Mucosa of descending colon (tissue), 3 donors: ENCODE measurements around the gene IGDCC3. TPM values are rescaled to one million over a fixed set of nuclear protein-coding genes. Genes with fewer than 3 reads are reported as not detected.
A peak's percentile ranks its signal among the peaks of the same experiment; 100 is the strongest.

Experiments used
- ATAC-seq: fragments of 200-7000 bp; cut with Tn5 transposase; one replicate; pipeline ENCODE4 v1.9.1; 2020; ENCODE audit warnings: mild to moderate bottlenecking, moderate library complexity
- DNase-seq, 3 donors: peaks; one replicate each; pipeline ENCODE4 v3.0.0-alpha.2; 2020
- H3K36me3 ChIP-seq: fragments of 200-600 bp; one replicate; pipeline ENCODE4 v1.8.0; 2021; ENCODE audit warnings: low read depth, mild to moderate bottlenecking
- H3K4me1 ChIP-seq: fragments of 200-600 bp; one replicate; pipeline ENCODE4 v1.8.0; 2021; ENCODE audit warnings: low read depth, mild to moderate bottlenecking
- H3K4me3 ChIP-seq: fragments of 200-600 bp; one replicate; pipeline ENCODE4 v1.8.0; 2021; ENCODE audit warnings: mild to moderate bottlenecking
- H3K9me3 ChIP-seq: fragments of 200-600 bp; one replicate; pipeline ENCODE4 v1.8.0; 2021; ENCODE audit warnings: mild to moderate bottlenecking
- CTCF ChIP-seq: fragments of 200-600 bp; IDR thresholded peaks from one replicate; pipeline ENCODE4 v1.8.0; 2022; ENCODE audit warnings: antibody characterized with exemption, mild to moderate bottlenecking
- intact Hi-C, 2 donors: fragments of 100-400 bp; cut with DNase I in 1 of 2; cut with micrococcal nuclease in 1 of 2; formaldehyde crosslinking; loops; one replicate each; pipeline versions ENCODE4 v1.11.0 to v1.11.1; 2022; cut with DNase I, micrococcal nuclease
- total RNA-seq, 3 donors: library from RNA; stranded (reverse); fragmentation: NEBNext Ultra II Directional in 2 of 3; extraction: Animal tissue kit (Norgen Biotek cat#: 25700) in 2 of 3; gene quantifications; one replicate each; pipeline versions ENCODE4 v1.2.1 to v1.2.4, GENCODE V29; 2021 to 2023
- donor health status: DM: no; HTN: no; CAD: no; lungs with moderate emphysema.
- donor health status: DM: no; HTN: no; CAD: no.
- donor health status: DM: no; HTN: yes; CAD: no.

Gene IGDCC3
- total RNA-seq, 3 donors from 2014 or later, result 0.51 TPM; not detected in 2

GRCh38 chr15:65404186-65404872 lies 26.5 kb upstream of the IGDCC3 start:
- H3K4me3 ChIP-seq, result no peak overlapping the region
- H3K4me1 ChIP-seq, result no peaks in the 10 kb centered on the region
- TF ChIP-seq CTCF, result no peak
- ATAC-seq (no peak), DNase-seq (no peak)
- no peaks in the 10 kb centered on the region for H3K9me3 ChIP-seq
- intact Hi-C loops, result no loop called here
- no peaks in the 10 kb centered on the region for H3K36me3 ChIP-seq

DNA sequence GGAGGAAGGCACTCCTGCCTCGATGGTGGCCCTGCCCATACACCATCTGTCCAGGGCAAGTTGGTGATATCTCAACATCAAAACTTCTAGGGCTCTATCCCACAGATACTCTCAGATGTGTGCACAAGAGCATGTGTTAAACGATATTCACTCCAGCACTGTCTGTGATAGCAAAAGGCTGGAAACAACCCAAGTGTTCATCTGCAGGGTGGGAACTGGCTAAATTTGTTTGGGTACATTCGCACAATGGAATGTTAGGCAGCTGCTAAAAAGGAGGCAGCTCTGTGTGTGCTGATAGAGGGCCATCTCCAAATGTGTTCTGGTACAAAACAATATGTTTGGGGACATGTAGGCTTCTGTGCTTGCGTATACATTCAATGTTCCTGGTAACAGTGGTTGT lies 25.2 kb upstream of the IGDCC3 start:
- no peaks in the 10 kb centered on the region for H3K4me1 ChIP-seq
- TF ChIP-seq CTCF, result no peak
- no peaks in the 10 kb centered on the region for H3K36me3 ChIP-seq
- no peak for ATAC-seq
- no peak for DNase-seq
- no peak overlapping the region for H3K4me3 ChIP-seq
- intact Hi-C loops, result no loop called here
- H3K9me3 ChIP-seq, result no peaks in the 10 kb centered on the region

GRCh38 chr15:65401611-65402240 lies 23.9 kb upstream of the IGDCC3 start:
- ATAC-seq (no peak), DNase-seq (no peak)
- Histone ChIP-seq H3K36me3 (no peaks in the 10 kb centered on the region), H3K4me1 (no peaks in the 10 kb centered on the region), H3K4me3 (no peak overlapping the region), H3K9me3 (no peaks in the 10 kb centered on the region)
- intact Hi-C loops, result no loop called here
- TF ChIP-seq CTCF, result no peak

- peak in 2 of 3 donors; percentile 72 to 73 for DNase-seq
- ATAC-seq, result peak; percentile 90
- peak; percentile 31 for TF ChIP-seq CTCF
- H3K4me3 ChIP-seq, result no peak overlapping the region
- no peaks in the 10 kb centered on the region for H3K4me1 ChIP-seq
- H3K9me3 ChIP-seq, result no peaks in the 10 kb centered on the region
- intact Hi-C loops, result no loop called here
- H3K36me3 ChIP-seq, result no peaks in the 10 kb centered on the region
Observed at GRCh38 chr15:65400760-65401610, 23.2 kb upstream of the IGDCC3 start.

DNA sequence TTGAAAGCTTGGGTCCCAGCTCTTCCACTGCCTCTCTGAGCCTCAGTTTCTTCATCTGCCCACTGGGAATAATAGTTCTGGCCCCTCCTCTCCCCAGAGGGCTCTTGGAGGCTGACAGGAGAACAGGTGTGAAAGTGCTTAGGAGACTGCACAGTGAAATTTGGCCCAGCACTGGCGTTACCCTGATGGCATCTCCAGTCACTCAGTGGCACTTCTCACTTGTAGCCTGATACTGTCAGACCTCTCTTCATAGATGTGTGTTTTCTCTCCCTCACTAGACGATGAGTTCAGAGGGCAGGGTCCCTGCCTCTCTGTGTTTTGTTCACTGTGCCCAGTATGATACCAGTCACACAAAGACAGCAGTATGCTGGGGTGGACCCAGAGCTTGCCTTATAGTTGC lies 22.2 kb upstream of the IGDCC3 start:
- no peak for TF ChIP-seq CTCF
- DNase-seq (no peak), ATAC-seq (no peak)
- no peak overlapping the region for H3K4me3 ChIP-seq
- H3K4me1 ChIP-seq, result no peaks in the 10 kb centered on the region
- no peaks in the 10 kb centered on the region for H3K36me3 ChIP-seq
- H3K9me3 ChIP-seq, result no peaks in the 10 kb centered on the region
- intact Hi-C loops, result no loop called here
